Muscle layer of colon (tissue), 2 donors: Measurements from ENCODE around the gene WDR36.

Experiments used
- H3K27ac ChIP-seq: one replicate; pipeline ENCODE4 v1.7.0; 2013; ENCODE audit warnings: low read depth, mild to moderate bottlenecking, low read length, moderate library complexity
- H3K27me3 ChIP-seq, 2 donors: one replicate each; pipeline ENCODE4 v1.7.0; 2013; ENCODE audit warnings: low read length in 2 of 2, mild to moderate bottlenecking in 2 of 2; ENCODE audit not compliant: insufficient read depth in 2 of 2, control insufficient read depth in 1 of 2
- H3K36me3 ChIP-seq: one replicate; pipeline ENCODE4 v1.7.0; 2013; ENCODE audit warnings: mild to moderate bottlenecking, low read length; ENCODE audit not compliant: insufficient read depth
- H3K4me1 ChIP-seq: one replicate; pipeline ENCODE4 v1.7.0; 2013; ENCODE audit warnings: mild to moderate bottlenecking, low read length; ENCODE audit not compliant: insufficient read depth
- H3K4me3 ChIP-seq, 2 donors: one replicate each; pipeline ENCODE4 v1.7.0; 2013; ENCODE audit warnings: low read length in 2 of 2, low read depth in 1 of 2, mild to moderate bottlenecking in 1 of 2, moderate library complexity in 1 of 2
- H3K9ac ChIP-seq: one replicate; pipeline ENCODE4 v1.7.0; 2013; ENCODE audit warnings: low read length
- H3K9me3 ChIP-seq: one replicate; pipeline ENCODE4 v1.7.0; 2013; ENCODE audit warnings: mild to moderate bottlenecking, low read length
- donor health status: abdominal sarcoma.
- donor health status: Adenocarcinoma of cecum.

Gene WDR36

DNA sequence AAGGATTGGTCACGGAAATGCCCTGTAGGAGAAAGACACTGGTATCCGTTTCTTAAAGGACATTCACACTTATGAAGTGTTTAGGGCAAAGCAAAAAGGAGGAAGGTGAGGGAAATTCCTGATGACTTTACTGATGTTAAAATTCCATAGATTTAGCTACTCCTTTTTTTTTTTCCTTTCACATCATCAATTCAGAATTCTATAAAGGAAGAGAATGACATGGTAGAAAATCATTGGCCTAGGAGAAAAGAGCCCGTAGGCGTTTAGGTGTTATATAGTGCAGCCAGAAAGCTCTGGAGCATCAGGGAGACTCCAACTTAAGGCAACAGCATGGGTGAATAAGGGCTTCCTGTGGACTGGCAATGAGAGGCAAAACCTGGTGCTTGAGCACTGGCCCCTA lies 20.7 kb upstream of the WDR36 start, which contains the start of gene TSLP:
Gene TSLP (plus strand): TSS at position 301 of the 400 bp plus-strand sequence. CDS start 178 bp downstream, outside the sequence.
- H3K27me3 ChIP-seq, result peaks cover 0 to 9% of the 10 kb centered on the region in 2 donors
- H3K9ac ChIP-seq, result no peak within 1 kb of the TSS
- no peak within 1 kb of the TSS for H3K27ac ChIP-seq
- H3K36me3 ChIP-seq, result no peaks in the 10 kb centered on the region
- H3K4me1 ChIP-seq, result peaks cover 11% of the 10 kb centered on the region
- peak within 1 kb of the TSS in 1 of 2 donors; percentile 64 for H3K4me3 ChIP-seq
- no peaks in the 10 kb centered on the region for H3K9me3 ChIP-seq

- Histone ChIP-seq H3K36me3 (no peaks in the 10 kb centered on the region), H3K9ac (peak overlapping the region; percentile 3), H3K9me3 (no peaks in the 10 kb centered on the region), H3K4me3 (peak overlapping the region; percentile 44 to 64), H3K27ac (no peak overlapping the region), H3K4me1 (peaks cover 11% of the 10 kb centered on the region), H3K27me3 (peaks cover 0 to 9% of the 10 kb centered on the region in 2 donors)
Observed at GRCh38 chr5:111072949-111073682, 19.0 kb upstream of the WDR36 start.

GRCh38 chr5:111074244-111074643 lies 17.9 kb upstream of the WDR36 start:
- Histone ChIP-seq H3K27me3 (peaks cover 0 to 4% of the 10 kb centered on the region in 2 donors), H3K9me3 (no peaks in the 10 kb centered on the region), H3K4me3 (peak overlapping the region in 1 of 2 donors; percentile 64)

GRCh38 chr5:111075520-111075919 lies 16.6 kb upstream of the WDR36 start:
- Histone ChIP-seq H3K27ac (no peak overlapping the region), H3K27me3 (peaks cover 0 to 4% of the 10 kb centered on the region in 2 donors), H3K4me3 (no peak overlapping the region), H3K9me3 (no peaks in the 10 kb centered on the region), H3K36me3 (no peaks in the 10 kb centered on the region), H3K4me1 (peaks cover 11% of the 10 kb centered on the region), H3K9ac (no peak overlapping the region)

More at GRCh38 chr5:111074244-111074643, 17.9 kb upstream of the WDR36 start:
- no peak overlapping the region for H3K27ac ChIP-seq
- no peak overlapping the region for H3K9ac ChIP-seq
- peaks cover 11% of the 10 kb centered on the region for H3K4me1 ChIP-seq
- H3K36me3 ChIP-seq, result no peaks in the 10 kb centered on the region

GRCh38 chr5:111076091-111076490 lies 16.1 kb upstream of the WDR36 start:
- H3K4me1 ChIP-seq, result peaks cover 8% of the 10 kb centered on the region
- no peaks in the 10 kb centered on the region for H3K36me3 ChIP-seq
- H3K27me3 ChIP-seq, result peaks cover 0 to under 1% of the 10 kb centered on the region in 2 donors
- H3K9ac ChIP-seq, result no peak overlapping the region
- no peak overlapping the region for H3K27ac ChIP-seq
- H3K4me3 ChIP-seq, result no peak overlapping the region
- no peaks in the 10 kb centered on the region for H3K9me3 ChIP-seq

GRCh38 chr5:111077678-111078077 lies 14.5 kb upstream of the WDR36 start:
- Histone ChIP-seq H3K9me3 (no peaks in the 10 kb centered on the region), H3K9ac (no peak overlapping the region), H3K27ac (no peak overlapping the region), H3K36me3 (no peaks in the 10 kb centered on the region), H3K27me3 (no peaks in the 10 kb centered on the region), H3K4me3 (no peak overlapping the region), H3K4me1 (peaks cover 8% of the 10 kb centered on the region)

DNA sequence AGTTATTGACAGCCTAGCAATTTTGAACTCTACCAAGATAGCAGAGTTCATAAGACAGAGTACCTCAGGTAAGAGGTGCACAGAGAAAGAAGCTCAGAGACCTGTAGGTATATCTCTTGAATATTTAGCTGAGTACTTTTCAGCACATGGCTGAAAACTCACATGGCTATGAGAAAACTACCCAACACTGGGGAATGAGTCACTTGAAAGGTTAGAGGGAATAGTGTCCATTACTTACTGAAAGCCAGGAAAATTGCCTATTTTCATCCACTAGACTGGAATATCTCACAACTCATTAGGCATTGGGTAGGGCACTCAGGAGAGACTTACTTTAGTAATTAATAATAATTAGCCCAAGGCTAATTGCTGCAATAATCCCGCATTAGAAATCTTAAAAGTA lies 12.3 kb upstream of the WDR36 start:
- Histone ChIP-seq H3K9me3 (no peaks in the 10 kb centered on the region), H3K9ac (no peak overlapping the region), H3K27ac (no peak overlapping the region), H3K4me3 (no peak overlapping the region), H3K4me1 (no peaks in the 10 kb centered on the region), H3K36me3 (no peaks in the 10 kb centered on the region), H3K27me3 (no peaks in the 10 kb centered on the region)

GRCh38 chr5:111083323-111083722 lies 8.8 kb upstream of the WDR36 start:
- H3K27me3 ChIP-seq, result no peaks in the 10 kb centered on the region
- no peaks in the 10 kb centered on the region for H3K4me1 ChIP-seq
- no peak overlapping the region for H3K27ac ChIP-seq
- H3K36me3 ChIP-seq, result no peaks in the 10 kb centered on the region
- no peaks in the 10 kb centered on the region for H3K9me3 ChIP-seq
- no peak overlapping the region for H3K4me3 ChIP-seq
- H3K9ac ChIP-seq, result no peak overlapping the region

DNA sequence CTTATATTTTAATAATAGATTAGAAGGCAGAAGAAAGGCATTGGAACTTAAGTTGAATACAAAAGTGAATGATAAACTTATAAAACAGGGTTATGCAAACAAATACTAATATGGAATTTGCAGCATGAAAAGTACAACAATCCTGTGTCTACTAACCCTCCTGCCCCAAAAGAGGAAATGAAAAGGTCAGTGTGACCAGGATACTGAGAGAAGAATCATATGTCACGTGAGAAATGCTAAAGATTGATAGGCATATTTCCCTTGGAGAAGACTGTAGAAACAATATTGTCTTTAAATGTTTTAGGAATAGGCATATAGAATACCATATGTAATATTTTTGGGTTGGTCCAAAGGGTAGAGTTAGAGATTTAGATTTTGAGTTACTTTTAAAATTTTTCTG lies 3.8 kb downstream of the WDR36 start:
- Histone ChIP-seq H3K9me3 (no peaks in the 10 kb centered on the region), H3K27me3 (no peaks in the 10 kb centered on the region), H3K4me3 (no peak overlapping the region), H3K27ac (no peak overlapping the region), H3K4me1 (peaks cover 20% of the 10 kb centered on the region), H3K36me3 (peaks cover 8% of the 10 kb centered on the region), H3K9ac (no peak overlapping the region)

DNA sequence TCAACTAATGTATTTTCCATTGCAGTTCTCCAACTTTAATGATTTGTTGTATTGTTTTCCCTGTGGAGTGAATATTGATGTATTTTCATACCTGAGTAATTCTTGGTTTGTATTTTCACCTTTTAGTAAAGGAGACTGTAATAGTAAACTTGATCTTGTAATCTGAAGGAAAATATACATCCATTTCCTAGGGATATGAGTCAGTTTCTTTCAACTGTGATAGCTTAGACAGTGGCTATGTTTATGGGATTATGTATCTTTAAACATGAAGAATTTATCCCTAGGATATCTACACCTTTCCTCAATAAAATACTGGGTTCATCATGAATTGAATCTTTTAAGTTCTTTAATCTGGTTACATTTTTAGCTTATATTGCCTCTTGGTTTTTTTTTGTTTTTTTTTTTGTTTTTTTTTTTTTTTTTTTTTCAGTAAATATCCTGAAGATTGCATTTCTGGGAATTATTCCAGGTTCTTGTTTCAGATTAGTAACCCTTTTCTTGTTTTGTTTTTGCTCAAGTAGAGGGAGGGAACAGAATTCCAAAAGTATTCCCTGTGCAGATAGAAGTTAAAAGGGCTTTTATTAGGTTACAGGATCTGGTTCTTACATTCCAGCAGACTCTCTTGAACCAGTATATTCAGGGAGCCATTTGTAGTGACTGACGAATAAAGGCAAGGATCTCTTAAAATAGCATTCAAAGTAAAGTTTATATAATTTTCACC lies 7.1 kb downstream of the WDR36 start:
- H3K9me3 ChIP-seq, result no peaks in the 10 kb centered on the region
- peaks cover 24% of the 10 kb centered on the region for H3K36me3 ChIP-seq
- peaks cover 4% of the 10 kb centered on the region for H3K4me1 ChIP-seq
- no peaks in the 10 kb centered on the region for H3K27me3 ChIP-seq
- no peak overlapping the region for H3K4me3 ChIP-seq
- H3K27ac ChIP-seq, result no peak overlapping the region
- no peak overlapping the region for H3K9ac ChIP-seq

DNA sequence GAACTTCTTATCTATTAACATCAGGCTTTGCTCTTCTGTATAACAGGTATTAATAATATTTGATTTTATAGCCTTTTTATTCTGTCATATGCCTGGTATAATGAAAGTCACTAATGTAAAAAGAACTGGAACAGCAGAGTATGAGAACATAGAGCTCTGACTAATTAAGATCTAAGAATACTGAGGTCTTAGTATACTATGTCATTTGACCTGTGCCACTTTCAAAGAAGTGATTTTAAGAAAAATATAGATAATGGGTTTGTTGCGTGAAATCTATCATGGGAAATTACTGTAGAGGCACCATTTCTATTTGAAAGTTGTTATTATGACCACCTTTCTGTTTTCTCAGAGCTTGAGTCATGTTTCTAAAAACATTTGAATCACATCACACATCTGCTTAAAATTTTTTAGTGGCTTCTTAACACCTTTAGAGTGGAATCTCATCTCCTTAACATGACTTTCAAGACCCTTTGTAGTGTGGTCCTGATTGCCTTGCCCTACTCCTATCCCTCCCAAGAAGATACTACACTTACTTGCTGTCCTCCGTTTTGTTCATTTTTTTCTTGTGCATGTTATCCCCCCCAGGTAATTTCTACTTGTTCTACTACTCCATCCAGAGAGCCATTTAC lies 14.3 kb downstream of the WDR36 start:
- H3K36me3 ChIP-seq, result peaks cover 64% of the 10 kb centered on the region
- no peak overlapping the region for H3K9ac ChIP-seq
- H3K4me3 ChIP-seq, result no peak overlapping the region
- H3K27ac ChIP-seq, result no peak overlapping the region
- no peaks in the 10 kb centered on the region for H3K27me3 ChIP-seq
- no peaks in the 10 kb centered on the region for H3K4me1 ChIP-seq
- H3K9me3 ChIP-seq, result no peaks in the 10 kb centered on the region
